K562 (cell line): ENCODE data around the gene OR6V1.

ENCODE experiments used
- ARID3A ChIP-seq: IDR thresholded peaks from 2 replicates; pipeline ENCODE4 v1.6.1; 2012; ENCODE audit warnings: low read depth, low read length, improper control_type of control experiment, borderline replicate concordance
- CBX2 ChIP-seq: fragments of 200-600 bp; sonication (generic); IDR thresholded peaks from one replicate; pipeline ENCODE4 v1.6.1; 2012; ENCODE audit warnings: mild to moderate bottlenecking, low read length, inconsistent platforms; ENCODE audit not compliant: insufficient read depth, poor library complexity, severe bottlenecking
- CTBP1 ChIP-seq: fragments of 450-650 bp; IDR thresholded peaks from 2 replicates; pipeline ENCODE4 v1.6.1; 2016; ENCODE audit warnings: borderline replicate concordance
- HDAC1 ChIP-seq, 2 experiments: fragments of 450-650 bp; IDR thresholded peaks; 2 replicates each; pipeline ENCODE4 v1.6.1; 2016 to 2017; ENCODE audit warnings: inconsistent platforms in 1 of 2, mild to moderate bottlenecking in 1 of 2, moderate library complexity in 1 of 2
- HDAC6 ChIP-seq: IDR thresholded peaks from 2 replicates; pipeline ENCODE4 v1.6.1; 2012; ENCODE audit warnings: low read depth, mild to moderate bottlenecking, control low read depth, inconsistent platforms, low read length, moderate library complexity

- TF ChIP-seq CTBP1: no peak
- no peak for TF ChIP-seq CBX2
- no peak for TF ChIP-seq HDAC6
- no peak for TF ChIP-seq ARID3A
- TF ChIP-seq HDAC1 (IDR thresholded peaks at IDR 0.05): no peak
Observed at GRCh38 chr7:143050931-143051330, 1.2 kb upstream of the OR6V1 start.
